Stimulated activated CD8-positive, alpha-beta memory T cell treated with anti-CD3 and anti-CD28 coated beads, Interleukin-4, amount 100 ng/mL, for 48 hours (primary cell): Measurements from ENCODE around the gene FSD2.
"Not testable (repeated sequence)": the region's sequence is repeated elsewhere in the genome, so short reads cannot be mapped to it uniquely, and the experiment has no call there.

ENCODE experiments used
- DNase-seq: peaks from one replicate; pipeline ENCODE4 v3.0.0-alpha.2; 2020

Gene FSD2

DNA sequence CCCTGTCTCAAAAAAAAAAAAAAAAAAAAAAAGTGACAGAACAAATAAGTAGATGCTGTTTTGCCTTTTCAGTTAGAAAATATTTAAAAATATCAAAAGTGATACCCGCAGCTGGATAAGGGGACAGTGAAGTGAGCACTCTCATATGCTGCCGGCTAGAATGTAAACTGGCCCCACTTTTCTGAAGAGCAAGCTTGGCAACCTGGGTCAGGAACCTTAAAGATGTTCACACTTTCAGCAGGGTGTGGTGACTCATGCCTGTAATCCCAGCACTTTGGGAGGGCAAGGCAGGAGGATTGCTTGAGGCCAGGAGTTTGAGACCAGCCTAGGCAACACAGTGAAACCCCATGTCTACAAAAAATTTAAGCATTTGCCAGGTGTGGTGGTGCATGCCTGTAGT, 17.4 kb downstream of the FSD2 start:
- DNase-seq, result no peak

DNA sequence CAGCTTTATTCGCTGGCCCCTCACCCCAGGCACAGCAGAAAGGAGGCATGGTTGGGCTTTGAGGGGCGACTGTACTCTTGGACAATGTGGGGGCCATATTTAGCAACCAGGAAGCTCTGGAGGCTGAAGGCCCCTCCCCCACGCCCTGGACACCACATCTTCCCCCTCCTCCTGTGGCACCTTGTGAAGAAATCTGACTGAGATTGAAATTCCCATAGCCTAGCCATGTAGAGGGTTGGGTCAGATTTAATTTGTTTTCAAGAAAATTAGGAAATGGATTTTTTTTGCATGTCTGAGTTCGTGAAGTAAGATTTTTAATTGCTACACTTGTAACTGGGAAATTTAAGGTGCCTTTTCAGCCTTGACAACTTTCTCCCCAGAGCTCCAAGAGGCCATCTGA, 24.5 kb downstream of the FSD2 start:
- no peak for DNase-seq

DNA sequence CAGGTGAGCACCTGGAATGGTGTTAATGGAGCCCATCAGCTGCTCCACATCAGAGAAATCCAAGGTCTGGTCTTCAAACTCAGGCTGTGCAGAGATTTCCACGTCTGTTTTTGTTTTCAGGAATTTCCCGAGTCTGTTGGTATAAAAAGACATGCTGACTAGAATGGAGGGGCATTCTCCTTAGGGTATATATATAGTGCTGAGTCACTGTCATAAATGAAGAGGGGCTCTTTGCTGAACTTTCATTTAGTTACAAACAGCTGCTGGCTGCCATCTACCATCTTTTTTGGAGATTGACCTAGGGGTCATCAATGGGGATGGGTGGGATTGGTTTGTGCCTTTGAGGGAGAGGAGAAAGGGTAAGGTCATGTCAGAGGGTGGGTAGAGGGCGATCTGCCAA, 27.1 kb downstream of the FSD2 start:
- no peak for DNase-seq

DNA sequence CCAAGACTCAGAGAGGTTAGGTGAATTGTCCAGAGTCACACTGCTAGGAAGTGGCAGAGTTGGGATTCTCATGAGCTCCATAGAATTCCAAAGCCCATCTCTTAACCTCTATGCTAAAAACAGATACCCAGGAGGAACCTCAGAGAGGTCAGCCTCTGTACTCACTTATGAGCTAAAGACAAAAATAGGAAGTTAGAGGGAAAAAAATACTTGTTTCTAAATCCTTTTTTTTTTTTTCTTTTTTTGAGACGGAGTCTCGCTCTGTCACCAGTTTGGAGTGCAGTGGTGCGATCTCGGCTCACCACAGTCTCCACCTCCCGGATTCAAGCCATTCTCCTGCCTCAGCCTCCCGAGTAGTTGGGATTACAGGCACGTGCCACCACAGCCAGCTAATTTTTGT, 31.4 kb downstream of the FSD2 start:
- DNase-seq, result no peak

DNA sequence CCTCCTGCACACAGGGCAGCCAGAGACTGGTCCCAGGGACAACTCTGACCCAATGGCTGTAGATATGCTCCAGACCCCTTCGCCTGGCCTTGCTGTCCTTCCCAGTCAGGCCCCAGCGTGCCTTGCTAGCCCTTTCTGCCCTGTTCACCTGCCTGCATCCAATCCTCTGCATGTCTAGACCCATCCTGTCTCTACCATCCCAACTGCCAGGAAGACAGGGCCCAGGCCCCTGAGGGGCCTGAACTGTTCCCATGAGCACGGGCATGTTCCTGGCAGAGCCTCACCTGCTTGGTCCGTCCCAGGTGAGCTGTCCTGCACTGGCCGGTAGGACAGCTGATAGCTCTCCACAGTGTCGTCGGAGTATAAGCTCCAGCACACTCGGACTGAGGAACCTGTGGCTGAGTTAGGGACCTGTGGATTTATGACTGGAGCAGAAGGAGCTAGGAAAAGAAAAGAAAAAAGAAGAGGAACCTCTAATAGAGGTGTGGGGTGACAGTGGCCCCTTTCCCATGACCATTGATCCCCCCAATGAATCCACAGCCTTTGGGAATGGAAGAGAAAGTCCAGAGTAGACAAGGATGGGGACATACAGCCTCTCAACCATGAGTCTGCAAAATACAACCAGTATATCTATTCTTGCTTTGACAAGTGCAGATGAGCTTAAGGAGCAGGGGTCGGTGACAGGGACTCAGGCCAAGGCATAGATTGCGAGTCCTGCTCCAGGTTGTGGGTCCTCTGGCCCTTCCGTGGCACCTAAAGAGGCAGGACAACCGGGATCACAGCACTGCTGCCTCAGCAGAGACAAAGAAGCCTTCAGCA, 33.9 kb downstream of the FSD2 start:
- no peak for DNase-seq

DNA sequence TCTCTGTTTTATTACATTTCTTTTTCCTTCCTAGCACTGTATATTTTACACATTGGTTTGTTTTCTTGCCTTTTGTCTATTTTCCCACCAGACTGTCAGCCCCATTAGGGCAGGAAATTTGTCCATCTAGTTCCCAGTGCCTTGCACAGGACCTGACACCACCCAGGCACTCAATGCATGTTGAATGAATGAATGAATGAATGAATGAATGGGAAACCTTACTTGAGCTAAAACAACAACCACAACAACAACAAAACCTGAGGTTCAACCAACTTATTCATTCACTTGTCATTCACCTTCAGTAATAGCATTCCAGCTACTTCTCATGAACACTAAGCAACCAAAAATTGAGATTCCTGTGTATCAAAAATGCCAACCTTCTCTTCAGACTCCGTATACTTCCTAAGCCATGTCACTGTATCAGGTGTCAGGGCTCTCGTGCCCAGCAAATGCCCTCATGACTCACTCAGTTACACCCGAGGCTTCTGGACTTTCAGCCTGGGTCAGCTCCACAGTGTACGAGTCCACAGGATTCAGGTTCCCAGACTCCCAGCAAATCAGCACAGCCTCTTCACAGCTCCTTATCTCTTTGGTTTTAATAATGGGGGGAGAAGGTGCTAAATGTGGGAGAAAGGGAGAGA, 37.3 kb downstream of the FSD2 start:
- DNase-seq, result no peak

DNA sequence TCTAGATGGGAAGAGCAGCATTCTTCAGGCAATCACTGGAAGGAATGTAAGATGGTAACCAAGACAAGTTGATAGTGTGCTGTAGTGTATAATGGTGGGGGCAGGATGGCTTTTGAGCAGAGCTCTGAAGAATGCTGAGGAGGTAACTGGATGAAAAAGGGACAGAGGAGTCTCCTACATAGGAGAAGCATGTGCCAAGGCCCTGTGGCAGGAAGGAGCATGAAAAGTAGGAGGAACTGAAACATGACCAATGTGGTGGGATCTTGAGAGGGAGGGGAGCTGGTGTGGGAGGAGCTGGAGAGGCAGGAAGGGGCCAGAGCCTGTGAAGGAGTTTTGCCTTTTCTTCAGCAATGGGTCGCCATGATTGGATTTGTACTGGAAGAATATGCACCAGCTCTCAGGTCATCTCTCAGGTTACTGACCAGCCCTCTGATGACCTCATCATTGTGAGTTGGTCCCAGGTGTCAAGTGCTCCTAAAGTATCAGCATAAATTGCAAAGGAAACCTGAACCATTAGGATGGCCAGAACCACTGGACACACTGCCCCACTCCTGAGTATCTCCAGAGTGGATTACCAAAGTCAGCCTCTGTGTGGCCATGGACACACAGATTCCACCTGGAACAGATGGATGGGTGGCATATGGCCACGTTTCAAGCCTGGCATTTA, 38.6 kb downstream of the FSD2 start:
- no peak for DNase-seq

DNA sequence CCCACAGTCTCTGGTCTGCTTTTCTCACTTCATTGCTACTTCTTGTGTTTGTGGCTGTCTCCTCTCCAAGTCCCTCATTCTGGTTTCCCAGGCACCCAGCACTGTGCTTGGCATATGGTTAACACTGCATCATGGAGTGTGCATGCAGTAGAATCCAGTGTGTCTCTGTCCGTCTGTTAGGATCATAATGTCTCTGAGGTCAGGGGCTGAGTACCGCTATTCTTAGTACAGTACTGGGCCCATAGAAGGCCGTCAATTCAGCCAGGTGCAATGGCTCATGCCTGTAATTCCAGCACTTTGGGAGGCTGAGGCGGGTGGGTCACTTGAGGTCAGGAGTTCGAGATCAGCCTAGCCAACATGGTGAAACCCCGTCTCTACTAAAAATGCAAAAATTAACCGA, 39.7 kb downstream of the FSD2 start:
- DNase-seq, result not testable (repeated sequence)

DNA sequence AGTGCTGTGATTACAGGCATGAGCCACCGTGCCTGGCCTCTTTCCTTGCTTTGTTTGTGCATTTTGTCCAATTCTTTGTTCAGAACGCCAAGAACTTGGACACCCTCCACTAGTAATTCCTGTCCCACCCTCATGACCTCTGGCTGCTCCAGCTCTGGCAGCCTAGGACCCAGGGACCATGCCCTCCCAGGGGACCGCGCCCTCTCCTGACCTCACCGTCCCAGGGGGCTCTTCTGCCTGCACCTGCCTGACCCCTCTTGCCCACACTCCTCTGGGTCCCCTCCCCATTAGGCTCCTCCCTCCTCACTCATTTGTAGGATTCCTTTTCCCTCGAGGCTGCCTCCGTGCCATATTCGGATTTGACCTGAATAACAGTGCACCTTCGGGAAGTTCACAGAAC, 41.1 kb downstream of the FSD2 start:
- no peak for DNase-seq

DNA sequence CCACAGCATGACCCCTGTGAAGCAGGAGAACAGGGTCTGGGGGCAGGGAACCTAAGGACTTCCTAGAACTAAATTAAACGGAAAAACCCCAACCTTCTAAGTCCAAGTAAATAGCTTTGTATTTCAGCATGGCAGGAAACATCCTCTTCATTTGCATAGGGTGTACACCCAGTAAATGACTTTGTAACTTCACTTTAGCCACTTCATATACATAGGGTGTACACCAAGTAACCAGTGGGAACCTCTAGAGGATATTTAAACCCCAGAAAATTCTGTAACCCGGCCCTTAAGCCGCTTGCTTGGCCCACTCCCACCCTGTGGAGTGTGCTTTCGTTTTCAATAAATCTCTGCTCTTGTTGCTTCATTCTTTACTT, 41.8 kb downstream of the FSD2 start:
- DNase-seq, result no peak

DNA sequence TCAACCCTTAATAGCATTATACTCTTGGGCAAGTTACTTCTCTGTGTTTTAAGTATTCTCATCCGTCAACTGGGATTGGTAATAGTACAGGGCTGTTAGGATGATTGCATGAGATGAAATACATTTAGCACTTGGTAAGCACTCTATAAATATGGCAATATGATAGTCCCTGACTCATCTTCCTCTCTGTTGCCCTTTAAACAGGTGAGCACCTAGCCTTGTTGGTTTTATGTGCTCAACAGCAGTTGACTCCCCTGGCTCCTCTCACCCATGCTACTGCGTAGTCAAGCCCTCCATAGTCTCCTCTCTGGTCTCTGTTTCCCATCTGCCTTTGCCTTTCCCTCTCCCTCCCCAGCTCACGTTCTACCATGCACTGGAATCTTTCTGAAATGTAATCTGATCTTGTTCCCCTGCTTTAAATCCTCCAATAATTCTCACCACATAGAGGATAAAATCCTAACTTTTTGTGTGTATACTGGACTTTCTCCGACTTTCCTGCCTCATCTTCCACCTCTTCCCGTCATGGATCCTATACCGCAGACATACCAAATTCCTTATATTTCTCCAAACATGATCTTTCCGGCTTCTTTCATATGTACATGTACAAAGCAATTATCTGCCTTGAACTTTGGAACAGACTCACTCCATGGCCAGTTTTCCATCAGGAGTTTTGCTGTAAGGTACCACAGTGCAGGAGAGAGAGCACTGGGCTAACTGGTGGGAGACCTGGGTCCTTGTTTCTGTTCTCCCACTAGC, 42.3 kb downstream of the FSD2 start:
- no peak for DNase-seq

DNA sequence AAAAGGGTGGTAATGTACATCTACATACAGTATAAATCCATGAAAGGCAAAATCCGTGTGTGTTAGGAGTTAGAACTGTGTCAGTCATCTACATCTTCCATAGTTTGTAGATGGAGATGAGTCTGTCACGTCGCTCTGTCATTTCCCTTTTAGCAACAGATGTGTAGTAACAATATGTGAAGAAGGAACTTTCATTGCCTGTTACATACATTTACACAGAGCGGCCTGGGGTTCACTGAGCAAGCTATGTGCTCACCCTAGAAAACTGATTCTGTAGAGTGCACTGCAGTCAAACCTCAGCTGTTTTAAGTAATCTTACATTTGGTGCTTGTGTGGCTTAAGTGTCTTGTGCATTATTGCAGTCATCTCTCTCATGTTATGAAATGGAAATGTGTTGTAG, 54.6 kb downstream of the FSD2 start:
- no peak for DNase-seq

DNA sequence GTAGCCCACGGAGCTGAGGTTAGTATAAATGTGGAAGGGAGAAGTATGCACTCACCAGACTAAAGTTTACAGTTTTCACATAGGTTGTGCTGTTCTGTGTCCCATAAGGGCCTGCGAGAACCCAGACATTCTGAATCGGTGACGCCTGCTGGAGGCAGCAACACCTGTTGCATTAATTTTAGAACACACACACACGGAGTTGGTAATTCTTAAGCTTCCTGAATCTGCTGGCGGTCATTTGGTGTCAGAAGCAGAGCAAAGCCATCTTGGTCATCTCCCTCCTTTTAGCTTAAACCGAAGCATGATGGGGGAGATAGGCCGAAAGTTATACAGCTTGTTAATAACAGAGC, 55.1 kb downstream of the FSD2 start:
- DNase-seq, result peak; percentile 28

DNA sequence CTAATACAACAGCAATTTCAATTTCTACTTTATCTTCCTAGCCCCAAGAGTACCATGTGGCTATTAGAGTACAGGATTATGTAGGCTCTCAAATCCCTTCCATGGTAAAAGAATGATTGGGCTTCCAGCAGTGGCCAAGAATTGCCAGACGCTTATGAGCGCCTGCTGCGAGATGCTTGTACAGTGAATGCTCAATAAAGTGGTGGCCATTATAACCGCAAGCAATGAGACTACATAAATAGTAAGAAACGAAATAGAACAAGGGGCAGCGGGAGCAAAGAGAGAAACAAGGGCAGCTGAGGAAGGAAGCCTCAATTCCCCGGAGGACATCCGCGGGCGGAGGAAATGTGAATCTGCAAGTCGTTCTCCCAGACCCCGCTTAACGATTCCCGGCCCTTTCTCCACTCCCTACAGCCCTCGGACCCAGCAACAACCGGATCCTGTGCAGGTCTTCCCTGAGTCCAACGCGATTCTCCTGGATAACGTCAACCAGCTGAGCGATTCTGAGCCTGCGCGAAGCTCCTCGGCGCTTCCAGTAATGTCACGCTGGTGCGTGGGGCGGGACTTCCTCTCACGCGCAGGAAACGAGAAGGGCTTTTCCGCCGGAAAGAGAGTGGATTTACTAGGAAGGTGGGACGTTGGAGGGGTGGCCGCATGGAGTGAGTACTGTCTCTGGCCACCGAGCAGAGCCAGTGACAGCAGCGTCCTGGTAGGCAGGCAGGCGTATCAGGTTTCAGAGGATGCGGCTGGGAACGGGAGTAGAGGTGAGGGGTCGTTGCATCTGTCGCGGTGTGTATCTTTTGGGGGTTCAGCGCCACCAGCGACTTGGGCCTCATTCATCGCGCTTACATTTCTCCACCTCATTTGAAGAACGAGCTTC, 55.7 kb downstream of the FSD2 start:
- DNase-seq, result peak; percentile 91

DNA sequence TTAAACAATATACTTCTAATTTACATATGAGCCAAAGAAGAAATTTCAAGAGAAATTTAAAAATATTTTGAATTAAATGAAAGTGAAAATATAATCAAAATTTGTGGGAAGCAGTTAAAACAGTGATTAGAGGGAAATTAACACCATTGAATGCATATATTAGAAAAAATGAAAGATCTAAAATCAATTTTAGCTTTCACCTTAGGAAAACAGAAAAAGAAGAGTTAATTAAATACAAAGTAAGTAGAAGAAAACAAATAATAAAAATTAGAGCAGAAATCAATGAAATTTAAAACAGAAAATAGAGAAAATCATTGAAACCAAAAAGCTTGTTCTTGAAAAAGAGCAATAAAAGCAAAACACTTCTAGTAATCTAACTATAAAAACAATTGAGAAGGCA, 57.6 kb downstream of the FSD2 start:
- no peak for DNase-seq

DNA sequence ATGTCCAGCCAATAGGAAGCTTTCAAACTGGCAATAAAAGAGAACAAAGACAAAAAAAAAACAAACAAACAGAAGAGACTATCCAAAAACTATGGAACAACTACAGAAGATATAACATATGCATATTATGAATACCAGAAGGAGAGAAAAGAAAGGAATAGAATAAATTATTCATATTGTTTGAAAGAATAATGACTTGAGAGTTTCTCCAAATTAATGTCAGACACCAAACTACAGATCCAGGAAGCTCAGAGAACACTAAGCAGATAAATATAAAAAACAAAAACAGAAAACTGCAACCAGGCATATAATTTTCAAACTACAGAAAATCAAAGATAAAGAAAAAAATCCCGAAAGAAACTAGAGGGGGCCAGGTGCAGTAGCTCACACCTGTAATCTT, 62.1 kb downstream of the FSD2 start:
- no peak for DNase-seq

DNA sequence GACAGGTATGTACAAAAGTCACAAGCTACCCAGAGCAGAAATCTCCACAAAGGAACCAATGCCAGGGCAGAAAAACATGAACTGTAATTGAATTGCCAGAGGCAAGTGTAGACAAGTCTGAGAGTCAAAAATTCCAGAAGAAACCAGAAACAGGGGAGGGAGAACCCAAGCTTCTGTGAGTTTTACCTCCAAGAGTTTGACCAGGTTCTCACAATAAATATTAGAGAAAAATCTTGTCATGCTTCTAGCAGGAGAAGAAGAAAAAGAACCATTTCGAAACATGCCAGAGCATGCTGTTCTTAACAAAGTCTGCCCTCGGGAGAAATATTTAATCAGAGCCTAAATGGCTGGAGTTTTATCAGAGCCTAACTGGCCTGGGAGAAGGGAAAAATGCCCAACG, 63.7 kb downstream of the FSD2 start:
- DNase-seq, result no peak

DNA sequence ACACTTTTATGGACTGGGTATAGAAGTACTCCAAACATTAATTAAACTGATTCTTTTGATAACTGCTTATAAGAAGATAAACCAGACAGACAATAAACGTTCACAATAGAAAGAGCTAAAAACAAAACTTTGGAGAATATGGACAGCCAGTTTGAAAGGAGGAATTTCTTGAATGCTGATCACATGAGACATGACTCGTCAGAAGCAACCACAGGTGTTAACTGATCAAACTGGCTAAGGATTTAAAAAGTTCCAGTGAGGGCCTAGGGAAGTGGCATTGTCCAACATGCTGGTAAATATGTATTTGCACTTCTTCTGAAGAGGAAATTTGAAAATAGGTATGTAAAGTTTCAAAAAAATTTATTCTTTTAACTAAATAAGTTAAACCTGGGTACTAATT, 66.8 kb downstream of the FSD2 start:
- DNase-seq, result no peak

DNA sequence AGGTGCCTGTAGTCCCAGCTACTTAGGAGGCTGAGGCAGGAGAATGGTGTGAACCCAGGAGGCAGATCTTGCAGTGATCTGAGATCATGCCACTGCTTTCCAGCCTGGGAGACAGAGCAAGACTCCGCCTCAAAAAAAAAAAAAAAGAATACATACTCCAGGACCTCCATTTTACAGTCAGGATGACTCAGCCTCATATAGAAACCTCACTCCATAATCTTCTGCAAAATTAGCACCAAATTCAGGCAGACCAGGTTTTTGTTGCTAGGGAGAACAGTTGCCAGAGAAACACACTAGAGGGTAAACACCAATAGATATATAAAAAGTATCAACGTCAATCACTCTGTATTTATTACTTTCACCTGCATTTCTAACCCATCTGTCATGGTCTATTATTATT, 67.9 kb downstream of the FSD2 start:
- no peak for DNase-seq

DNA sequence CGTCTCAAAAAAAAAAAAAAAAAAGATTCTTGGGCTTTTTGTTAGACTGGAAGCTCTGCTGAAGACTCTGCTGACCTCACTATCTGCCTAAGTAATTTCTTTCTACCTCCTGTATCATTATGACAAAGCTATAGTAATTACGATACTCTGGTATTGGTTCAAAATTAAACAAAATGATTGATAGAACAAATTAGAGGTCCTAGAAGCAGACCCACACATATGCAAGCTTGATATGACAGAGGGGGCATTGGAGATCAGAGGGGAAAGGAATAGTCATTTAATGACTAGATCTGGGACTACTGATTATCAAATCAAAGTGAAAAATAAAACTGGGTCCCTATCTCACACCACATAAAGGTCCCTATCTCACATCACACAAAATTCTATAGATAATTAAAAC, 74.3 kb downstream of the FSD2 start:
- DNase-seq, result no peak

DNA sequence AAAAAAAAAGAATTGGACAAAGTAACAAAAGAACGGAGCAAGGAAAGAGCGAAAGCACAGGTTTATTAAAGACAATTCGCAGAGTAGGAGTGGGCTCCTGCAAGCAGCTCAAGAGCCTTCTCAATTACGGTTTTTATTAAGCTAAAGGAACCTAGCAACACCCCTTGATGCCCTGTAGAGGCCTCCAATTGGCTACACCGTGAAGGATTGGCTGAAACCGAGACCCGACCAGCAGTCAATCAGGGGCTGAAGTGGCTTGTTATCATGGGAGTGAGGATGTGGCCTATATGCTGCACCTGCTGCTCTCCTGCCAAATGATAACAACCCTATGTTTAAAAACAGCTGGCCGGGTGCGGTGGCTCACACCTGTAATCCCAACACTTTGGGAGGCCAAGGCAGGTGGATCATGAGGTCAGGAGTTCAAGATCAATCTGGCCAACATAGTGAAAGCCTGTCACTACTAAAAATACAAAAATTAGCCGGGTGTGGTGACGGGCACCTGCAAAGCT, 75.8 kb downstream of the FSD2 start:
- DNase-seq, result no peak

DNA sequence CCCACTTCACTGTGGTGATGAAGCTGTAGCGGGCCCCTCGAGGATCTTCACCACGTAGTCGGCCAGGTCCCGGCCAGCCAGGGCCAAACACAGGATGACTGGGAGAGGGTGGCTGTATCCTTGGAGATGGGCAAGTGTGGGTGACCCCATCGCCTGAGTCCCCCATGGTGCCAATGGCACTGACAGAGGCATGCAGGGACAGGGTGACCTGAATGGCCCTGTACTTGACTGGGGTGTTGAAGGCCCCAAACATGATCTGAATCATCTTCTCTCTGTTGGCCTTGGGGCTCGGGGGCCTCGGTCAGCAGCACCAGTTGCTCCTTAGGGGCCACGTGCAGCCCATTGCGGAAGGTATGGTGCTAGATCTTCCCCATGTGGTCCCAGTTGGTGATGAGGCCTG, 79.1 kb downstream of the FSD2 start:
- DNase-seq, result no peak

DNA sequence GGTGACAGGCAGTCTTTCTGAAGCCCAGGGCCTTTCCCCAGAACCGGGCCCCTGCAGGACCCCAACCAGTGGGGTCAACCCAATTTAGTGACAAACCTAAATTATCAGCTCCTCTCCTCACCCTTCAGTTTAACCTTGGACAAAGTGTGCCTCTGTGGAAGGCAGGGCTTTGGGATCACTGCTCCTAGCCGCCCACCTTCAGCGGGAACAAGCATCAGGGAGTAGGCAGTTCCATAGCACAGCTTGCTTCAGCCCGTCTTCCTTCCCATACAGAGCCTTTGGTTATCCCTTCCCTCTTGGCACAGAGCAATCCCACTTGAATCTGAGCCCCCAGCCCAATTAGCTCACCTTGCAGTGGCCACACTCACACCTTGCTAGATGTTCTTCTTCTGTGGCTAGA, 90.9 kb downstream of the FSD2 start:
- DNase-seq, result no peak
